Peyer's patch (tissue), 4 donors: ENCODE data around the gene MAD1L1.

Source experiments
- POLR2A ChIP-seq, 2 donors: fragments of 450-650 bp; IDR thresholded peaks; one replicate each; pipeline ENCODE4 v1.5.1; 2017; ENCODE audit warnings: antibody characterized with exemption in 2 of 2, mild to moderate bottlenecking in 2 of 2, moderate library complexity in 2 of 2
- TF ChIP-seq, protein P1 (sequence below), 6 experiments: fragments of 450-650 bp in 4 of 6; fragments of 200-600 bp in 2 of 6; sonication (generic) in 1 of 6; IDR thresholded peaks; one replicate each; pipeline ENCODE4 v1.5.1; 2017 to 2019; ENCODE audit warnings: antibody characterized with exemption in 6 of 6, mild to moderate bottlenecking in 3 of 6, moderate library complexity in 1 of 6

DNA sequence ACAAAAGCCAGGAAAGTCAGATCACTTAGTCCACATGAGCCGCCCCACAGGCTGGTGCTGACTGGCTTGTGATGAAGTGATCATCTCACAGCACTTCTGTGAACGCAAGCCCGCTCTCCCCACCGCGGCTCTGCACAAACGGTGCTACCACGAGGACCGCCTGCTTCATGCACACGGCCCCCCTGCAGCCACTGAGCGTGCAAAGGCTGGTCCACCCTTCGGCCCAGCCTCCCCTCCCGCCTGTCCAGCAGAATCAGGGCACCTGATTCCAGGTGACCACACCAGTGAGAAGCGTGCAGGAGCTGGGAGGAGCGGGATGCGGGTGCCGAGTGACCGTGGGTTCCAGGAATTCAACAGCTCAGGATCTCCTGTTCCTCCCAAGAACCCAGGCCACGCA, 32.2 kb downstream of the MAD1L1 start:
- TF ChIP-seq, protein P1, sequence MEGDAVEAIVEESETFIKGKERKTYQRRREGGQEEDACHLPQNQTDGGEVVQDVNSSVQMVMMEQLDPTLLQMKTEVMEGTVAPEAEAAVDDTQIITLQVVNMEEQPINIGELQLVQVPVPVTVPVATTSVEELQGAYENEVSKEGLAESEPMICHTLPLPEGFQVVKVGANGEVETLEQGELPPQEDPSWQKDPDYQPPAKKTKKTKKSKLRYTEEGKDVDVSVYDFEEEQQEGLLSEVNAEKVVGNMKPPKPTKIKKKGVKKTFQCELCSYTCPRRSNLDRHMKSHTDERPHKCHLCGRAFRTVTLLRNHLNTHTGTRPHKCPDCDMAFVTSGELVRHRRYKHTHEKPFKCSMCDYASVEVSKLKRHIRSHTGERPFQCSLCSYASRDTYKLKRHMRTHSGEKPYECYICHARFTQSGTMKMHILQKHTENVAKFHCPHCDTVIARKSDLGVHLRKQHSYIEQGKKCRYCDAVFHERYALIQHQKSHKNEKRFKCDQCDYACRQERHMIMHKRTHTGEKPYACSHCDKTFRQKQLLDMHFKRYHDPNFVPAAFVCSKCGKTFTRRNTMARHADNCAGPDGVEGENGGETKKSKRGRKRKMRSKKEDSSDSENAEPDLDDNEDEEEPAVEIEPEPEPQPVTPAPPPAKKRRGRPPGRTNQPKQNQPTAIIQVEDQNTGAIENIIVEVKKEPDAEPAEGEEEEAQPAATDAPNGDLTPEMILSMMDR (IDR thresholded peaks at IDR 0.05): no peak
- TF ChIP-seq POLR2A (IDR thresholded peaks at IDR 0.05): no peak
